GM21515 (cell line): Measurements from ENCODE around the gene OR51I1.

Source experiments
- ATAC-seq: cut with Tn5 transposase; IDR thresholded peaks from one replicate; pipeline ENCODE4 v1.9.1; 2021; ENCODE audit not compliant: unreplicated experiment

Gene OR51I1, protein sequence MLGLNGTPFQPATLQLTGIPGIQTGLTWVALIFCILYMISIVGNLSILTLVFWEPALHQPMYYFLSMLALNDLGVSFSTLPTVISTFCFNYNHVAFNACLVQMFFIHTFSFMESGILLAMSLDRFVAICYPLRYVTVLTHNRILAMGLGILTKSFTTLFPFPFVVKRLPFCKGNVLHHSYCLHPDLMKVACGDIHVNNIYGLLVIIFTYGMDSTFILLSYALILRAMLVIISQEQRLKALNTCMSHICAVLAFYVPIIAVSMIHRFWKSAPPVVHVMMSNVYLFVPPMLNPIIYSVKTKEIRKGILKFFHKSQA

DNA sequence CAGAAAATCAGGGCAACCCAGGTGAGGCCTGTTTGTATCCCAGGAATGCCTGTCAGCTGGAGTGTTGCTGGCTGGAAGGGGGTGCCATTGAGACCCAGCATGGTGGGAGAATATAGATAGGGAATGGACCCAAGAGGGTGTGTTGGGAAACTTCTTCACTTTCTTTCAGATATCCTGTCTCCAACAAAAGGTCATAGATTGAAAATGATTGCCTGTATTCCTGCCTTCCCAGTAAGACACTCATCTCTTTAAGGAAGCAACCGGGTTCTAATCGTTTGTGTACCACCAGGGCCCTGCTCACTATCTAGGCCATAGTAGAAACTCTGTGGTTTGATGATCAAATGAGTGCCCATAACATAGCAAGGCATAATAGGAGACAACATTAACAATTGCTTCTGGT, at the start of gene OR51I1:
Gene OR51I1 (minus strand): TSS at position 101 of the 400 bp plus-strand sequence. CDS start 0 bp downstream, at position 101.
- ATAC-seq = no peak

DNA sequence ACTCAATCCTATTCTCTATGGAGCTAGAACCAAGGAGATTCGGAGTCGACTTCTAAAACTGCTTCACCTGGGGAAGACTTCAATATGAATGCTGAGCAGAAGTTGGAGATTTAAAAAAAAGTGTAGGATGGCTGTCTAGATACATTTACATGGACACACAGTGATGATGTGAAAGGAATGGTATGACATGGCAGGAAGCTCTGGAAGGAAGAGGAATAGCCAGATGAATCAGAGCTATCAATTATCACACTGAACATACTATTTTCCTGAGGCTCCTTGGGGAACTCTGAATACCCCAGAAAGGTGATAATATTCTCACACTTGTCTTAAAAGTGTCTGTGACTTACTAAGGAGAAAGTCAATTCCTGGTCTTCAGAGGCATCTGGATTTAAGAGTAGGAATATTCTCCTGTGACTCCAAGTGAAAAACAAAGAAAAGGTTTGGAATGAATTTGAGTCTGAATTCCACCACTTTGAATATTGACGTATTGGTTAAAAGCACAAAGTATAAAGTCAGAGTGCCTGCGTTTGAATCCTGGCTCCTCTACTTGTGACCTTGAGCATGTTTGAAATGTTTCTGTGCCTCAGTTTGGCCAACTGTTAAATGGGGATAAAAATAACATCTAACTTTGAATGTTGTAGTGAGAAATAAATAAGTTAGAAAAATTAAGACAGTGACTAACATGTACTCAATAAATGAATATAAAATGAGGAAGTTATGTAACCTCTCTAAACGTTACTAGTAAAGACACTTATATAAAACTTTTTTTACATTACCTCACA, 48.5 kb upstream of the OR51I1 start:
- no peak for ATAC-seq

GRCh38 chr11:5488798-5489399, 47.6 kb upstream of the OR51I1 start:
- no peak for ATAC-seq

GRCh38 chr11:5488385-5488784, 47.1 kb upstream of the OR51I1 start, which contains the start of gene OR52D1:
TSS of gene OR52D1 (plus strand) at chr11:5488685. CDS start at chr11:5488707, 22 bp downstream.
- no peak for ATAC-seq

DNA sequence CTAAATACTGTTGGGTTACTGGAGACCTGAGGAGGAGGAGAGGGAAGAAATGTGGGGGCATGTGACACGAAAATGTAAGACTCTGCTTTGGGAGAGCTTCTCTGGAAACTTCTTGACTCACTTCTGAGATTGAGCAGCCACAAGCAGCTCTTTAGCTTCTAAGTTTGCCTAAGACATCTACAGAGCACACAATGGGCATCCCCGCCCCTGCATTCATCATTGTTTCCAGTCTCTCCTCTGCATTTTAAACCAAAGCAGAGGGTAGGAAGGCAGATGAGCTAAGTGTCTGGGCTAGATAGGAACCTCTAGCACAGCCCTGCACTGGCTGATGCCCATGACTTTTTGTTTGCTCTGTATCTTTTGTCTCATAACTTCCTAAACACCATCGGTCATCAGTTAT, 45.1 kb upstream of the OR51I1 start:
- no peak for ATAC-seq

- ATAC-seq = no peak
These were observed 44.7 kb upstream of the OR51I1 start for GRCh38 chr11:5486003-5486402.

DNA sequence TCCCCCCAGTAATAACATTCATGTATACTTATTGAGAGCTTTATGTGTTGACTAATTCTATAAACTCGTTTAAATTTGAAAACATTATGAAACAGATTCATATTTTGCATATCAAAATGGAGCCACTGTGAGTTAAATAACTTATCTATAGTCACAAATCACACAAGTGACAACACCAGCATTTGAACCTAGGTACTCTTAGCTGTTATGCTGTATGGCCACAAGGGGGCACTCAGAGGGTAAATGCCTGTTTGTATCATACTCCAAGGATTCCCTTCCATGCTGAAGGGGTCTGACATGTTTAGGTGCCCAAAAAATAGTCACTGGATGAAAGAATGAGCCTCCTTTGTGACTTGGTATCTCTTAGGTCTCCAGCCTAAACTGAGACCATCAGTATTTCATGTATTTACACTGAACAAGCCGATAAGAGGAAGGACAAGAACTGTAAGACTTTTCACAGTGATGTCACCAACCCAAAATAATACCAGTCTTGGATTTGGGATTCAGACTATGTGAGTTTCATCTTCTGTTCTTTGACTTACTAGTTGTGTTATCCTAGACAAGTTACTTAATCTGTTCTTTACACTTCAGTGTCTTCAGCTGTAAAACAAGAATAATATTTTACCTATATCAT, 35.0 kb upstream of the OR51I1 start:
- ATAC-seq = peak; percentile 86

GRCh38 chr11:5473921-5474320, 32.6 kb upstream of the OR51I1 start:
- no peak for ATAC-seq

- no peak for ATAC-seq
These were observed 26.2 kb upstream of the OR51I1 start for GRCh38 chr11:5467527-5467926.

- no peak for ATAC-seq
These were observed 19.8 kb upstream of the OR51I1 start for GRCh38 chr11:5460983-5461621.

GRCh38 chr11:5449432-5449831, 8.1 kb upstream of the OR51I1 start:
- no peak for ATAC-seq

DNA sequence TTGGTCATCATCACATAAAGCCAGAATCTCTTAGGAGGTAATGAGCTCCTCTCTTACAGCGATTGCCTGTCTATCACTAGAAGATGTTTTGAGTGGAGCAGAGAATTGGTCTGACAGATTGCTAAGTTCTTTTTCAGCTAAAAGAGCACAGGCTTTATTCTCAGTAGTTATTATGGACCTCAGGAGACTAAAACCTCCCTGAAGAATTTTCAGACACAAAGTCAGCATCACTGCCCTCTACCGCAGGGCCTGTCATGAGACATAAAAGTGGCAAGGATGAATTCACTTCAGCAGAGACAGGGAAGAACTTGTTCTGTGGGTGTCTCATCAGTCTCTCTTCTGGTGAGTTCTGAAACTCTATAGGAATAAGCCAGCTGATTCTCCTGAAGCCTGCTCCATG, 7.7 kb upstream of the OR51I1 start, which contains the start of gene OR51I2:
Gene OR51I2 (plus strand): TSS at position 301 of the 400 bp plus-strand sequence. CDS start 4,166 bp downstream, outside the sequence.
- ATAC-seq = no peak

GRCh38 chr11:5443835-5444393, 2.6 kb upstream of the OR51I1 start:
- ATAC-seq = no peak

GRCh38 chr11:5423131-5423530, 18.2 kb downstream of the OR51I1 start:
- ATAC-seq = no peak

GRCh38 chr11:5421811-5422210, 19.5 kb downstream of the OR51I1 start, which contains the start of gene OR51Q1:
TSS of gene OR51Q1 (plus strand) at chr11:5422111. CDS start at chr11:5422201, 90 bp downstream.
- ATAC-seq = no peak

DNA sequence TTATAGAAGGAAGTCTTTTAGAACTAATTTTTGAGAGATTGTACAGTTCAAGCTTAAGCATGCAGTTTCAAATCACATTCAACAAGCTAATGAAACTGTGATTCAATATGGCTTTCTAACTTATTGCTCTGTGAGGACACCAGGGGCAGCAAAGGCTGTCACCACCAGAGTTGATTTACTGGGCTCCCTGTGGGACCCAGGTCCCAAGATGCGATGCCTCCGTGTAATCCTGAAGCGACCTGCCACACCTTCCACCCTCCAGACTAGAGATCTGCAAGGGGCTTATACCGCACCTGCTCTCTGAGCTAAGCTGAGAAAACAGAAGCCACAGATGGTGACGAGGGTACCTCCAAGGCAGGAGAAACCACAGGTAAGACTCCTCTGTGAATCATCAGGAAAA, 20.3 kb downstream of the OR51I1 start:
- ATAC-seq = no peak

DNA sequence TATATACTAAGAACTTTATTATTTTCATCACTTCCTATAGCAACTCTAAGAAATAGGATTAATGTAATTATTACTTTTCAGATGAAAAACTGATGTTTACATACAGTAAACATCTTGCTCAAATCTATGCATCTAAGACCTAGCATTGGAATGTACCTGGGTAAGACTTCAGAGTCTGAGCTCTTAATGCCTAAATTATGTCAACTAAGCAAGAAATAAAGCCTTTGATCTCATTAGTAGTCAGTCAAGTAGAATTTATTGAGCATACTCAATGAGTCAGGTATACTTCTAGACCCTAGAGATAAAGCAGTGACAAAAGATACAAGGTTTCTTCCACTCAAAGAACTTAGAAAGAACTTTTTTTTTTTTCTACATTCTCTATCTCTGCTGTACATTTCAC, 36.1 kb downstream of the OR51I1 start:
- no peak for ATAC-seq

DNA sequence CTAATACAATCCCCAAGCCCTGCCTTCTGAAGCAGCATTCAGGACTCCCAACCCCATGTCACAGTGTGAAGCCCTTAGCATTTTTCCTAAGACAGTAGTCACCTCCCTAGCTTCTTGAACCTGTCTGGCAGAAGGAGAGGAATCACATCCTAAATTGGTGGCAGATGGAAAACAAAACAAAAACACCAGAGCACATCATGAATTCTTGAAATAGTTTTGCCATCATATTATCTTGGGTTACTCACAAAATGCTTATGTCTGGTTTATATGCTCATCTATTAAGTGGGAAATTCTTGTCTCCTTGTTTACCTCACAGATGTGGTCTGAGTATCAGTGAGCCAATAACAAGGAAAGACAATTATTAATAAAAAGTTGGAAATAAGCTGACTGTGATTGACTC, 42.4 kb downstream of the OR51I1 start:
- no peak for ATAC-seq

- no peak for ATAC-seq
These were observed 47.2 kb downstream of the OR51I1 start for GRCh38 chr11:5394091-5394490.
